ENCODE data around the gene ARHGAP33. TPM values are rescaled to one million over a fixed set of nuclear protein-coding genes. Genes with fewer than 3 reads are reported as not detected.
A peak's percentile ranks its signal among the peaks of the same experiment; 100 is the strongest.

The ARHGAP33 gene
- total and polyA plus RNA-seq, 10 of the 15 experiments (the other 5 are each of a cell fraction or from before 2014, with no cell fraction given): 0.05 to 22.9 (median 2.3) TPM; not detected in 1

- TF ChIP-seq TCF3 (IDR thresholded peaks at IDR 0.05; ENCODE audit: borderline replicate concordance, insufficient read depth, low read depth, low read length) (0 out of 2 replicates have a peak, but pooled peaks have one; percentile 20), KDM1A (IDR thresholded peaks at IDR 0.05; ENCODE audit: borderline replicate concordance) (no peak), NFIC (IDR thresholded peaks at IDR 0.05; ENCODE audit: low read depth, low read length) (no peak), BCL11A (IDR thresholded peaks at IDR 0.05; ENCODE audit: low read depth, low read length) (no peak), EED (IDR thresholded peaks at IDR 0.05; ENCODE audit: low read depth) (no peak), PBX3 (IDR thresholded peaks at IDR 0.05; ENCODE audit: insufficient replicate concordance, low read depth, low read length) (peak; percentile 46), ZSCAN29 (IDR thresholded peaks at IDR 0.05) (no peak)
These were observed 34.8 kb upstream of the ARHGAP33 start (continued) for GRCh38 chr19:35740423-35741202.

GRCh38 chr19:35741203-35741515 is 34.2 kb upstream of the ARHGAP33 start:
- intact Hi-C loops (cut with micrococcal nuclease; ENCODE audit: unreplicated experiment) (loop anchor here (2.0 kb wide), 2 partner anchors 24 to 48 kb away; no protein-coding TSS in a partner anchor), in situ Hi-C loops (cut with MboI) (no loop called here)
- BruUV-seq (replicated peaks): no TSS peak
- Histone ChIP-seq H3K4me3 (peak overlapping the region; percentile 83), H3K79me2 (ENCODE audit: control insufficient read depth, insufficient read depth, low read length) (peaks cover 26% of the 10 kb centered on the region), H3K36me3 (ENCODE audit: control insufficient read depth in 2 of 2, insufficient read depth in 2 of 2, low read length in 1 of 2) (peaks cover 13 to 24% of the 10 kb centered on the region in 2 experiments; a peak in 3 of 4 replicates), H3K27ac (ENCODE audit: control insufficient read depth, insufficient read depth) (peak overlapping the region; percentile 99), H3K27me3 (replicated peaks in 1 of 2; ENCODE audit: control insufficient read depth in 2 of 2, insufficient read depth in 2 of 2, low read length in 1 of 2) (no peaks in the 10 kb centered on the region), H4K20me1 (ENCODE audit: control insufficient read depth, insufficient read depth) (no peaks in the 10 kb centered on the region), H3K4me2 (ENCODE audit: control insufficient read depth, insufficient read depth) (peak overlapping the region; percentile 99), H3K9me3 (replicated peaks; ENCODE audit: control insufficient read depth, insufficient read depth, low read length) (no peaks in the 10 kb centered on the region), H2AFZ (ENCODE audit: control insufficient read depth, low read depth, low read length) (peak overlapping the region; percentile 76), H3K9ac (ENCODE audit: control insufficient read depth, insufficient read depth, low read length) (peak overlapping the region; percentile 88), H3K4me1 (ENCODE audit: control insufficient read depth, insufficient read depth, low read length) (peaks cover 29% of the 10 kb centered on the region)
- ChIA-PET CTCF (interaction anchor here (0.7 to 1.3 kb wide), 7 partner anchors 13 to 446 kb away, joined by 3 to 8 read pairs (median 3); no protein-coding TSS in a partner anchor), SMC1A (ENCODE audit: uncharacterized antibody, unreplicated experiment) (interaction anchor here (0.6 to 1.7 kb wide), 5 partner anchors 27 to 254 kb away, joined by 4 to 9 read pairs (median 7); no protein-coding TSS in a partner anchor), POLR2A (interaction anchor here (0.8 to 7.1 kb wide), 11 partner anchors 10 to 93 kb away, joined by 3 to 91 read pairs (median 5); partner anchors contain the start of gene COX6B1), RAD21 (ENCODE audit: unreplicated experiment) (interaction anchor here (0.6 to 2.5 kb wide), 9 partner anchors 22 to 198 kb away, joined by 3 to 18 read pairs (median 6); no protein-coding TSS in a partner anchor)
- ATAC-seq (peak; percentile 2), DNase-seq (ENCODE audit: low read depth, low spot score) (no peak), FAIRE-seq (no peak)
- 0% methylated on average over 10 of the region's 12 CpGs for WGBS (ENCODE audit: insufficient coverage, insufficient replicate concordance, low lambda C conversion rate, missing lambda C conversion rate)
- TF ChIP-seq EZH2 (IDR thresholded peaks at IDR 0.05; ENCODE audit: borderline replicate concordance, control insufficient read depth, low read depth, low read length): no peak
- TF ChIP-seq CHD4 (IDR thresholded peaks at IDR 0.05): no peak
- no peak for TF ChIP-seq SP1 (IDR thresholded peaks at IDR 0.05; ENCODE audit: low read depth, low read length)
- TF ChIP-seq, protein P1, sequence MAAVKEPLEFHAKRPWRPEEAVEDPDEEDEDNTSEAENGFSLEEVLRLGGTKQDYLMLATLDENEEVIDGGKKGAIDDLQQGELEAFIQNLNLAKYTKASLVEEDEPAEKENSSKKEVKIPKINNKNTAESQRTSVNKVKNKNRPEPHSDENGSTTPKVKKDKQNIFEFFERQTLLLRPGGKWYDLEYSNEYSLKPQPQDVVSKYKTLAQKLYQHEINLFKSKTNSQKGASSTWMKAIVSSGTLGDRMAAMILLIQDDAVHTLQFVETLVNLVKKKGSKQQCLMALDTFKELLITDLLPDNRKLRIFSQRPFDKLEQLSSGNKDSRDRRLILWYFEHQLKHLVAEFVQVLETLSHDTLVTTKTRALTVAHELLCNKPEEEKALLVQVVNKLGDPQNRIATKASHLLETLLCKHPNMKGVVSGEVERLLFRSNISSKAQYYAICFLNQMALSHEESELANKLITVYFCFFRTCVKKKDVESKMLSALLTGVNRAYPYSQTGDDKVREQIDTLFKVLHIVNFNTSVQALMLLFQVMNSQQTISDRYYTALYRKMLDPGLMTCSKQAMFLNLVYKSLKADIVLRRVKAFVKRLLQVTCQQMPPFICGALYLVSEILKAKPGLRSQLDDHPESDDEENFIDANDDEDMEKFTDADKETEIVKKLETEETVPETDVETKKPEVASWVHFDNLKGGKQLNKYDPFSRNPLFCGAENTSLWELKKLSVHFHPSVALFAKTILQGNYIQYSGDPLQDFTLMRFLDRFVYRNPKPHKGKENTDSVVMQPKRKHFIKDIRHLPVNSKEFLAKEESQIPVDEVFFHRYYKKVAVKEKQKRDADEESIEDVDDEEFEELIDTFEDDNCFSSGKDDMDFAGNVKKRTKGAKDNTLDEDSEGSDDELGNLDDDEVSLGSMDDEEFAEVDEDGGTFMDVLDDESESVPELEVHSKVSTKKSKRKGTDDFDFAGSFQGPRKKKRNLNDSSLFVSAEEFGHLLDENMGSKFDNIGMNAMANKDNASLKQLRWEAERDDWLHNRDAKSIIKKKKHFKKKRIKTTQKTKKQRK (IDR thresholded peaks at IDR 0.05; ENCODE audit: low read depth, low read length): no peak
- peak; percentile 8; the same call in 1 of the 2 replicates for TF ChIP-seq YY1 (IDR thresholded peaks at IDR 0.05; ENCODE audit: low read depth, low read length)
- no peak for TF ChIP-seq FOXM1 (IDR thresholded peaks at IDR 0.05; ENCODE audit: low read depth, low read length)
- TF ChIP-seq IKZF1 (conservative IDR thresholded peaks at IDR 0.05): no peak
